IPS-20b (cell line): ENCODE data around the gene PSG5.
"Not testable (repeated sequence)": the region's sequence is repeated elsewhere in the genome, so short reads cannot be mapped to it uniquely, and the experiment has no call there.

Experiments
- H3K27ac ChIP-seq: one replicate; pipeline ENCODE4 v1.5.1; 2013; ENCODE audit warnings: low read length
- H3K27me3 ChIP-seq: 2 replicates; pipeline ENCODE4 v1.6.1; 2013; ENCODE audit warnings: mild to moderate bottlenecking, low read length, inconsistent platforms; ENCODE audit not compliant: insufficient read depth
- H3K36me3 ChIP-seq: 2 replicates; pipeline ENCODE4 v1.6.1; 2013; ENCODE audit warnings: low read depth, mild to moderate bottlenecking, inconsistent platforms, low read length, moderate library complexity; ENCODE audit not compliant: insufficient read depth
- H3K4me1 ChIP-seq: 2 replicates; pipeline ENCODE4 v1.6.1; 2013; ENCODE audit warnings: mild to moderate bottlenecking, control low read depth, inconsistent platforms, low read length, moderate library complexity; ENCODE audit not compliant: insufficient read depth
- H3K4me3 ChIP-seq: 2 replicates; pipeline ENCODE4 v1.5.1; 2013; ENCODE audit warnings: mild to moderate bottlenecking, low read length, inconsistent platforms
- H3K9ac ChIP-seq: 2 replicates; pipeline ENCODE4 v1.6.1; 2013; ENCODE audit warnings: low read depth, mild to moderate bottlenecking, inconsistent platforms, low read length, moderate library complexity
- H3K9me3 ChIP-seq: 2 replicates; pipeline ENCODE4 v1.6.1; 2013; ENCODE audit warnings: mild to moderate bottlenecking, low read depth, low read length, inconsistent platforms; ENCODE audit not compliant: insufficient read depth

The PSG5 gene

GRCh38 chr19:43186311-43186935 lies at the start of gene PSG5:
Gene PSG5, minus strand, starts transcription at chr19:43186536. Its CDS starts 131 bp downstream, at chr19:43186405.
- H3K36me3 ChIP-seq, H3K9me3 ChIP-seq, H3K27me3 ChIP-seq, H3K27ac ChIP-seq, H3K4me1 ChIP-seq, H3K9ac ChIP-seq, H3K4me3 ChIP-seq: not testable (repeated sequence)

- H3K9ac ChIP-seq, H3K4me1 ChIP-seq, H3K27me3 ChIP-seq, H3K36me3 ChIP-seq, H3K9me3 ChIP-seq, H3K27ac ChIP-seq, H3K4me3 ChIP-seq: not testable (repeated sequence)
These were observed 49.4 kb upstream of the PSG5 start for GRCh38 chr19:43235686-43236085.

- Histone ChIP-seq H3K27me3 (no peaks in the 10 kb centered on the region), H3K4me3 (no peak overlapping the region), H3K36me3 (no peaks in the 10 kb centered on the region), H3K9me3 (peaks cover 37% of the 10 kb centered on the region), H3K27ac (no peak overlapping the region), H3K4me1 (no peaks in the 10 kb centered on the region), H3K9ac (no peak overlapping the region)
These were observed 43.0 kb upstream of the PSG5 start for GRCh38 chr19:43229315-43229714.

- peaks cover 37% of the 10 kb centered on the region for H3K9me3 ChIP-seq
- not testable (repeated sequence) for H3K27ac ChIP-seq, H3K9ac ChIP-seq, H3K27me3 ChIP-seq, H3K4me3 ChIP-seq, H3K4me1 ChIP-seq, H3K36me3 ChIP-seq
These were observed 42.4 kb upstream of the PSG5 start for GRCh38 chr19:43228730-43229129.

GRCh38 chr19:43226986-43227385 lies 40.6 kb upstream of the PSG5 start:
- not testable (repeated sequence) for H3K36me3 ChIP-seq, H3K4me3 ChIP-seq, H3K4me1 ChIP-seq, H3K27me3 ChIP-seq, H3K27ac ChIP-seq, H3K9ac ChIP-seq
- H3K9me3 ChIP-seq = peaks cover 37% of the 10 kb centered on the region

- Histone ChIP-seq H3K9ac (no peak overlapping the region), H3K4me3 (no peak overlapping the region), H3K36me3 (no peaks in the 10 kb centered on the region), H3K4me1 (no peaks in the 10 kb centered on the region), H3K27ac (no peak overlapping the region), H3K9me3 (peaks cover 37% of the 10 kb centered on the region), H3K27me3 (no peaks in the 10 kb centered on the region)
These were observed 38.5 kb upstream of the PSG5 start for GRCh38 chr19:43224855-43225253.

- not testable (repeated sequence) for H3K27me3 ChIP-seq, H3K36me3 ChIP-seq, H3K27ac ChIP-seq, H3K9ac ChIP-seq, H3K4me1 ChIP-seq, H3K4me3 ChIP-seq
- H3K9me3 ChIP-seq = peaks cover 34% of the 10 kb centered on the region
These were observed 38.0 kb upstream of the PSG5 start for GRCh38 chr19:43224201-43224854.

GRCh38 chr19:43221891-43222290 lies 35.6 kb upstream of the PSG5 start:
- not testable (repeated sequence) for H3K27me3 ChIP-seq, H3K9ac ChIP-seq, H3K36me3 ChIP-seq, H3K4me3 ChIP-seq, H3K4me1 ChIP-seq, H3K27ac ChIP-seq
- H3K9me3 ChIP-seq = peaks cover 14% of the 10 kb centered on the region; the same call in 1 of the 2 replicates

- H3K27ac ChIP-seq, H3K27me3 ChIP-seq, H3K36me3 ChIP-seq: not testable (repeated sequence)
These were observed 32.8 kb upstream of the PSG5 start for GRCh38 chr19:43219136-43219535.

GRCh38 chr19:43215881-43216280 lies 29.5 kb upstream of the PSG5 start:
- not testable (repeated sequence) for H3K9ac ChIP-seq, H3K9me3 ChIP-seq, H3K27ac ChIP-seq, H3K27me3 ChIP-seq, H3K4me1 ChIP-seq, H3K4me3 ChIP-seq, H3K36me3 ChIP-seq

More at GRCh38 chr19:43219136-43219535, 32.8 kb upstream of the PSG5 start:
- not testable (repeated sequence) for H3K9me3 ChIP-seq, H3K4me1 ChIP-seq, H3K9ac ChIP-seq, H3K4me3 ChIP-seq

- H3K9me3 ChIP-seq = no peaks in the 10 kb centered on the region
- no peaks in the 10 kb centered on the region for H3K4me1 ChIP-seq
- no peaks in the 10 kb centered on the region for H3K36me3 ChIP-seq
- no peaks in the 10 kb centered on the region for H3K27me3 ChIP-seq
- H3K9ac ChIP-seq = no peak overlapping the region
- H3K4me3 ChIP-seq = no peak overlapping the region
- H3K27ac ChIP-seq = no peak overlapping the region
These were observed 21.7 kb upstream of the PSG5 start for GRCh38 chr19:43207991-43208390.

- H3K9me3 ChIP-seq, H3K4me3 ChIP-seq, H3K4me1 ChIP-seq, H3K9ac ChIP-seq, H3K27ac ChIP-seq, H3K27me3 ChIP-seq, H3K36me3 ChIP-seq: not testable (repeated sequence)
These were observed 20.8 kb upstream of the PSG5 start for GRCh38 chr19:43207174-43207573.
